GM19239 (cell line): ENCODE data around the gene CRISPLD2.
"Not testable (repeated sequence)": the region's sequence is repeated elsewhere in the genome, so short reads cannot be mapped to it uniquely, and the experiment has no call there.

Experiments
- DNase-seq: peaks from one replicate; pipeline ENCODE4 v3.0.0; 2011; ENCODE audit warnings: low spot score; ENCODE audit not compliant: insufficient read length
- FAIRE-seq: peaks from 2 replicates; lab custom pipeline; 2011; peaks lifted over from hg19 to GRCh38; lab: Jason Lieb, UNC

Gene CRISPLD2

DNA sequence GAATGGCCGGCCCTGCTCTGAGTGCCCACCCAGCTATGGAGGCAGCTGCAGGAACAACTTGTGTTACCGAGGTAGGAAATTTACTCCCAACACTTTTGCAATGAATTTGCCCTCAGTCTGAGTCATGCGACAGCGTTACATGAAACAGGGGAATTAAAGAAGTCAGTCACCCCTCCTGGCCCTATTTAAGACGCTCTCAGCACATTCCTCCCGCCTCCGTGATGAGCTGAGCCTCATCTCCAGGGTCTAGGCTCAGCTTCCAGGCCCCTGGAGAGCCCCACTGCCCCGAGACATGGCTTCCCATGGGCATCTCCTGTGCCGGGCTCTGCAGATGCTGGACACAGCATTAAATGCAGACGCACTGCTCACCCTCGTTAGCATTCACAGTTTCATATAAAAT, 35.0 kb downstream of the CRISPLD2 start:
- no peak for FAIRE-seq
- DNase-seq, result no peak

DNA sequence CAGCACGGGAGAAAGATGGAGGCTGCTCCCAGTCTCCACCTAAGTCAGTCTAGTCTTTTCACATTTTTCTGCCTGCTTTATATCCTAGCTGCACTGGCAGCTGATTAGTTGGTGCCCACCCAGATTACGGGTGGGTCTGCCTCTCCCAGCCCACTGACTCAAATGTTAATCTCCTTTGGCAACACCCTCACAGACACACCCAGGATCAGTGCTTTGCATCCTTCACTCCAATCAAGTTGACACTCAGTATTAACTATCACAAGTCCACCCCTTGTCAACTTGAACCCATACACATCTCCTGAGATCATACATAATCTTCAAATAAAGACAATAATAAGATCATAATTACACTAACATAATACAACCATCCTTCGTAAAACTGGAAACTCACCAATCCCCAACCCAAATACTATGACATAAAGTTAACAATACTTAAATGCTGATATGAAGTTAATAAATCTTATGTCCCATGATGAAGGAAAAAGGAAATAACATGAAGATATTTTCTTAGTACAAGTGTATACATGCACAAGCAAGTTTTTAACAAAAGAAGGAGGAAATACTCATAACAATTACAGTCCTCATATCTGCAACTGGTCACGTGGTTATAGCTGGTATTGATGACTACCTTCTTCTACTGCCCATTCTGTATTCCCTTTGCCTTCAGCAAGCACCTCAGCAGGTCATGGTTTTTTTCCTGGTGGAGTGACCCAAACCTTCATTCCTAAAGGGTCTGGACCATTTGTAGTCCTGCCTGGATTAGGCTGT, 35.8 kb downstream of the CRISPLD2 start:
- FAIRE-seq, DNase-seq: not testable (repeated sequence)

DNA sequence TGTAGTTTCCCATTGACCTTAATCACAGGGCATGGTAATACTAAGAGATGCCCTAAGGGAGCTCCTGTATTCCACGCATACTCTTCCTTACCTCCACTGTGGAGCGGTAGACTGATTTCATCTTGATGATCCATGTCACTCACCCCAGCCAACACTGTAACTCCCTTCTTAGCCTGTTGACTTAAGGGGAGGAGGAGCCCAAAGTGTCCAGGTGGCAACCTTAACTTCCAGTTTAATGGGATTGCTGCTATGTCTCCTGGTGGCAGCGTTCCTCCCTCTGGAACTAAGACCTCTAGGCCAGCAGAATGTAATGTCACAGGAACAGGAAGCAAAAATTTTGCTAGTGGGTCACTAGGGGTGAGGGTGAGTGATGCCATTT, 36.4 kb downstream of the CRISPLD2 start:
- not testable (repeated sequence) for FAIRE-seq, DNase-seq

DNA sequence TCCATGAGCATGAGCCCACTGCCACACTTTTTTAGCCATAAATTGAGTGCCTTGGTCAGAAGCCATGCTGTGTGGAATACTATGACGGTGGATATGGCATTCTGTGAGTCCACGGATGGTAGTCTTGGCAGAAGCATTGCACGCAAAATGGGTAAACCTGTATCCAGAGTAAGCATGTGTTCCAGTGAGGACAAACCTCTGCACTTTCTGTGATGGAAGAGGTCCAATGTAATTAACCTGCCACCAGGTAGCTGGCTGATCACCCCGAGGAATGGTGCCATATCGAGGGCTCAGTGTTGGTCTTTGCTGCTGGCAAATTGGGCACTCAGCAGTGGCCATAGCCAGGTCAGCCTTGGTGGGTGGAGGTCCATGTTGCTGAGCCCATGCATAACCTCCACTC, 37.0 kb downstream of the CRISPLD2 start:
- not testable (repeated sequence) for DNase-seq

DNA sequence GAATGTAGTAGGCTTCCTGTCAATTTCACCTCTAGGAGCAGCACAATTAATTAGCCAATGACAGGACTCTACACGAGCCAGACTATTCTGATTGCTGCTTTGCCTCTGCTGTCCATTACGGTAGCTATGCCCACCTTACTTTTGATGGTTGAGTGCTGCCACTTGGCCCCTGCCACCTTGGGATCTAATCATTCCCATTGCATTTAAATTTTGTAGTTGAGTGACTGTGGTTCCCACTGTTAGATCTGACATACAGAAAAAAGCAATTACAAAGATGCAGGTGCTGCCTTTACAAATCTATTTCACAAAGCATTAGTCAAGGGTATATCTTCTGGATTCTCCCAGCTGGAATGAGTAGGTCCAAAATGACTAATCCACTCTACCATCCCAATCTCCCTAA, 39.9 kb downstream of the CRISPLD2 start:
- DNase-seq (no peak), FAIRE-seq (no peak)

More for the DNA sequence above, 37.0 kb downstream of the CRISPLD2 start:
- FAIRE-seq, result not testable (repeated sequence)

DNA sequence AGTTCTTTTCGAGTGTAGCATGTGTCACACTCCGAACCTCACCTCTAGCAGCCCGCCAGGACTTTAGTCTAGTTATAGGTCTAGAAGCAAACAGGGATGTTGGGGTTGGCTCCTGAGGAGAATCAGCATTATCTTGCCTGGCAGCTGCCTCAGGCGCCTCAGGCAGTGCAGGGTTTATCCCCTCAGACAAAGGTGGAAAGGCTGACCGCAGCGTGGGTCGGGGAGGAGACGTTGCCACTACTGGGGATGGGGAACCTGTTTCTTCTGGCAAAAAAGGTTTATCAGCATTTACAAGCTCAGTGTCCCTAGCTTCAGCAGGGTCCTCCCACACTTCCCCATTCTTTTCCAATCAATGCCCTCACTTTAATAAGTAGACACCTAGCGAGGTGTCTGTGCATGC, 40.6 kb downstream of the CRISPLD2 start:
- FAIRE-seq (no peak), DNase-seq (no peak)

DNA sequence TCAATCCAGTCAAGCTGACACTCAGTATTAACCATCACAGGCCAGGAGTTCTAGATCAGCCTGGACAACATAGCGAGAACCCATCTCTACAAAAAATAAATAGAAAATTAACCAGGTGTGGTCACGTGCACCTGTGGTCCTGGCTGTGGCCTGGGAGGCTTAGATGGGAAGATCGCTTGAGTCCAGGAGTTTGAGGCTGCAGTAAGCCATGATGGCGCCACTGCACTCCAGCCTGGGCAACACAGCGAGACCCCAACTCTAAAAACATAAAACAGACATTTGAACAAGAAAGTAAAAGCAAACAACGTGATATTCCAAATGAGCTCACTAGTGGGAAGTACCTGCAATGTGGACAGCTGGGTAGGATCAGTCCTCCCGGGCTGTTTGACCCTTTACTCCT, 41.9 kb downstream of the CRISPLD2 start:
- FAIRE-seq (no peak), DNase-seq (no peak)

DNA sequence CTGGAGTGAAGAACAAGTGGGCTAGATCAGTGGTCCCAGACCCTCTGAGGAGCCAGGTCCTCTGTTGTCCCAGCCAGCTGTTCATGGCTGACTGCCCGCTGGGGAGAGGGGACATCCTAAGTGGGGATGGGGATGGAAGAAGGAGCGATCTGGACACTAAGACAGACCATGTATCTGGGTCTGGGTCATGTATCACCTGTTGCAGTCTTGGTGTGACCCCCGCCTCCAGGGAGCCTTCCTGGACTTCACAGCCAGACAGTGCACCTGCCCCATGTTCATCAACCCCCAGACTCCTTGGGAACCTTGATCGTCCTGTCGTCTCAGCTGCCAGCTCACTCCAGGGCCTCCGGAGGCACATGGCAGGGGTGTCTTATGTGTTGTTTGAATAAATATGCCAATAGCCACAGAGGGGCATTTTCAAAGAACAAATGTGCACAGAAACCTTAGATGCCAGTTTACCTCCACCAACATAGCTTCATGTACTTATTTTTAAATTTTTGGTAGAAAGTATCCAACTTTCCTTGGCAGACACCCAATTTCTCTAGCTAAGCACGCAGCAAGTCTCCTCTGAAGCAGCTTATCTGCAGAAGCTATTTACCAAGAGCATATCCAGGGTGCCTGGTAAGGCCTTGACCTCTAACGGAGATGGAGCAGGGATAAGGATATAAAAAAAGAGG, 43.2 kb downstream of the CRISPLD2 start:
- FAIRE-seq, result no peak
- DNase-seq, result no peak

DNA sequence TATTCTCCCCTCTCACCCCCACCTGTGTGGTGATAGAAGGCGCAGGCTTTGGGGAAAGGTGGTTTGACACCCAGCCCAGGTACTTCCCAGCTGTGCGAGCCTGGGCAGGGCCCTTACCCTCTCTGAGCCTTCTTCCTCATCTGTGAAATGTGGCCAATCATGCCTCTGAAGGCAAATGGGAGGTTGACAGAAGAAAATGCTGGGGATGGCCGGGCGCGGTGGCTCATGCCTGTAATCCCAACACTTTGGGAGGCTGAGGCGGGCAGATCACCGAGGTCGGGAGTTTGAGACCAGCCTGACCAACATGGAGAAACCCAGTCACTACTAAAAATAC, 43.7 kb downstream of the CRISPLD2 start:
- DNase-seq (no peak), FAIRE-seq (no peak)

DNA sequence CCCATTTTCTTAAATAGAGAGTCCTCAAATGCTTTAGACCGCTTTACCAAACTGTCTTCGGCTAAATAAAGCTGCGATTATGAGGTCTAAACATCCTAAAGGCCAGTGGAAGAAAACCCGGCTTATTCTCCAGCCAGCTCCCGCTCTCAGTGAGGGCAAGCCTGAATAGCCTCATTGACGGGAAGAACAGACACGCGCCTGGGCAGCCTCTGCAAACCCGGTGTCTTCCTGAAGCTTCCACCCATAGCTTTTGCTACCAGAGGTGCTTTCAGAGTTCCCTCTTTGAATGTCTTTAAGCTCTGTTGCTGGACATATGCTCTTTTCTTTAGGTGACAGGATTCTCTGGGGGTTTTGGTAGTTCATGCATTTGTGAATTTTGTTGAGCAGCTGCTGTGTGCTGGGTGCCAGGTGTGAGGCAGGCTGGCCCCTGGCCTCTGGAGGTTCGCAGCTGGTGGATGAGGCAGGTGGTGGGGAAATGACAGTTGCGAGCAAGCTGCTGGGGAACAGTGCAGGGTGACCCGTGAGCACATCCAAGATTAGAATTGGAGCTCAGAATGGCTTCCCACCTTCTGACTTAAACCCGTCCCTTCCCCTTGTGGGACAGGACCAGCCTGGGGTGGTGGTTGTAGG, 44.7 kb downstream of the CRISPLD2 start:
- FAIRE-seq, result no peak
- DNase-seq, result no peak

DNA sequence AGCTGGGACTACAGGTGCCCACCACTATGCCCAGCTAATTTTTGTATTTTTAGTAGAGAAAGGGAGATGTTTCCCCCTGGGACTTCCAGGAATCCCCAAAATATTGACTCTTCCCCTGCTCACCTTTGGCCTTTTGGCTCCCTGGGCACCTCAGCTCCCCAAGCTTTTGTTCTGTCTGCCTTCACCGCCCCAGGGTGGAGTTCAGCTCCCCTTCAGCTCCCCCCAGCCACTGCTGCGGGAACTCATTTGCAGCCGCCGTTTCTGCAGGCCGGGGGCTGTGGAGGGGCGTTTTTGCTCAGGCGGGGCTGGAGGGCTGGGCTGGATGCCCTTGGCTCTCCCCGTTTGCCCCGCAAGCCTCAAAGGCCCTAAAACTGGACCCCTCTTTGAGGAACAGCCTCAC, 47.9 kb downstream of the CRISPLD2 start:
- DNase-seq (no peak), FAIRE-seq (no peak)

DNA sequence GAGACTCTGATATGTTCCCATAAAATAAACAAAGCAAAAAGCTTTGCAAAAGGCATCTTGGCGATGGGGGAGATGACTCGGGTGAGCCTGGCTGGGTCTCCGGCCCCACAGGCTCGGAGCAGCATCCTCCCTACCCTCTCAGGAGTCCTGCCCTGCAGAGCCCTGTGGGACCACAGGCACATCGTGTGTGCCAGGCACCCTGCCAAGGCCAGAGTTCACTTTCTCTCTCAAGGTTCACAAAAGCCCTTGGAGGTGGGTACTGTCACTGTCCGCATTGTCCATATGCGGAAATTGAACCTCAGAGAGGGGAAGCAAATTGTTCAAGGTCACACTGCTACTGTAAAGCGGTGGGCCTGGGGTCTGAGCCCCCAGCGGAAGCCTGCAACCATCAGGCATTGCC, 48.5 kb downstream of the CRISPLD2 start:
- no peak for FAIRE-seq

DNA sequence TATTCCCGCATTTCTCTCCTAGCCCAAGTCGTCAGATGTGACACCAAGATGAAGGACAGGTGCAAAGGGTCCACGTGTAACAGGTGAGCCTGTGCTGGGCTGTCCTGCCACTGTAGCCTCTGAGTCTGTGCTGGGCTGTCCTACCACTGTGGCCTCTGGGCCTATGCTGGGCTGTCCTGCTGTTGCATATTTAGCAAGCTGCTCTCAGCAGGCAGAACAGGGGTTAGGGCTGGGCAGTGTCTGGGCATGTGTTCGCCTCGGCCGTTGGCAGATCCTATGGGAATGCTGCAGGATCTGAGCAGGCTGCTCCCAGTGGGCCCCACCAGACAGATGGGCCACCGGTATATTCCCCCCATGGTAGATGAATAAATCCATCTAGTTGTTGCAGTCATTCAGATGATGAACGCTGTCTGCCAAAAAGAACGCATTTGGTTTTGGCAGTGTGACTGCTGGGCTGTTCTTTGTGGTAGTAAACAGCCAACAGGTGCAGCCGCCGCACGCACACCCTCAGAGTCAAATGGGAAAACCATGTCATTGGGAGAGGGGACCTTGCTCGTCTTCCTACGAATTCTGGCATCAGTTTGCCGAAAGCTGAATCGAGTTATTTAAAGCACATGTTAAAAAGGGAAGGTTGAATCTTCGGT, 49.2 kb downstream of the CRISPLD2 start:
- FAIRE-seq (no peak), DNase-seq (no peak)

More for the DNA sequence above, 48.5 kb downstream of the CRISPLD2 start:
- no peak for DNase-seq

DNA sequence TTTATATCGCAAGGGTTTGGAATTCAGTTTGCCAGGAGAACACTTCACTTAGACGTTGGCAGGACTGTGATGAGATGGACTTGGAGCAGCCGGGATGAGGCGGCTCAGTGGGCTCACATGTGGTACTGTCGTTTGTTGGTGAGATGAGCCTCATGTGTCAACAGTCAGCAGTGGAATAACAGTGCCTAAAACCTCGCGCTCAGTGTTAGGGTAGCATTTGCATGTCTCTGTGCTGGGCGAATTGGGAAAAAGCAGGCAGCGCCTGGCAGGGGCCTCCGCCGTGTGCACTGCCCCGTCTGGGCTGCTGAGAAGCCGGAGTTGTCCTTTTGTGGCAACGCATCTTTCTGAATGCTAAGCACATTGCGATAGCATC, 49.7 kb downstream of the CRISPLD2 start:
- FAIRE-seq (no peak), DNase-seq (no peak)

DNA sequence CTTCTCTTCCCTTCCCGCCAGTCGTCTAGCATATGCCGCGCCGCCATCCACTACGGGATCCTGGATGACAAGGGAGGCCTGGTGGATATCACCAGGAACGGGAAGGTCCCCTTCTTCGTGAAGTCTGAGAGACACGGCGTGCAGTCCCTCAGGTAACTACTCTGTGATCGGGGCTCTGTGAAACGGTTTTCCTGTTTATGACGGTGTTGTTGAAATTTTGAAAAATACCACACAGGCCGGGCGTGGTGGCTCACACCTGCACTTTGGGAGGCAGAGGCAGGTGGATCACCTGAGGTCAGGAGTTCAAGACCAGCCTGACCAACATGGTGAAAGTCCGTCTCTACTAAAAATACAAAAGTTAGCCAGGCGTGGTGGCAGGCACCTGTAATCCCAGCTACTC, 53.2 kb downstream of the CRISPLD2 start:
- FAIRE-seq, DNase-seq: not testable (repeated sequence)

DNA sequence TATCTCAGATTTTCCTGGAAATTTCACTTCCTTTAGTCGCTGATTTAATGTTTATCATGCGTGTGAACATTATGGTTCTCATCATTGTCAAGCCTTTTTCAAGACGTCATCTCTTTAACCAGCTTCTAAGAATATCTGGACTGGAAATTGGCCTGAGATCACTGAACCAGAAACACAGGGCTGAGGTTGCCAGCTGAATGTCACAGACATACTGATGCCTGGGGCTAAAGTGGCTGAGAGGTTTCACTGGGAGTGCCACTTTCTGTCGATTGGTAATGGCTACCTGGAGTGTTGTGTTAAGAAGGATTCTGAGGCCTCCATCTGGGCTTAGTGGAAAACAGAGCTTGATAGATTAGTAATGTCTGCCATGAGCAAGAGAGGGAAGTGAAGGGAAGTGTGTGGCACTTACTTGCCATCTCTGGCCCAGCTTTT, 54.2 kb downstream of the CRISPLD2 start:
- DNase-seq (no peak), FAIRE-seq (no peak)

DNA sequence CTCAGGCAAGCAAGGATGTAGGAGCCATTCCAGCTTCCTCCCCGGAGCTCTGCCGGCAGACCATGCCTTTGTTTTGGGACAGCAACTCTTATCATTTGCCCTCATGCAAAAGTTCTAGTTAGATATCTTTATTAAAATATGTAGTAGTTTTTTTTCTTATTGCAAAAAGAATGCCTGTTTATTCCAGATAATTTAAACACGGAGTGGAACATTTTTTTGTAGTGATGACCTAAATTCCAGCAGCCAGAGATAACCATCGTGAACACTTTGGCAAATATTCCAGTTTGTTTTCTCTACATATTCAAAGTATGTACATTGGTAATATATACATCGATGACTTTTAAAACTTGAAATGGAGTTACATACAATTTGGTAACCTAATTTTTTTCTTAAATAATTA, 54.8 kb downstream of the CRISPLD2 start:
- DNase-seq (no peak), FAIRE-seq (no peak)

DNA sequence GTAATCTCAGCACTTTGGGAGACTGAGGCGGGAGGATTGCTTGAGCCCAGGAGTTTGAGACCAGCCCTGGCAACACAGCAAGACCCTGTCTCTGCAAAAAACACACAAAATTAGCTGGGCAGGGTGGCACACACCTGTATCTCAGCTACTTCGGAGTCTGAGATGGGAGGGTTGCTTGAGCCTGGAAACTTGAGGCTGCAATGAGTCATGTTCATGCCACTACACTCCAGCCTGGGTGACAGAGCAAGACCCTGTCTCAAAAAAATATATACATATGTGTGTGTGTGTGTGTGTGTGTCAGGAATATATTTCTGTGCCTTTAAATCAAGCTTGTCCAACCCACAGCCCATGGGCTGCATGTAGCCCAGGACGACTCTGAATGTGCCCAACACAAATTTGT, 55.2 kb downstream of the CRISPLD2 start:
- FAIRE-seq, result no peak
- no peak for DNase-seq

DNA sequence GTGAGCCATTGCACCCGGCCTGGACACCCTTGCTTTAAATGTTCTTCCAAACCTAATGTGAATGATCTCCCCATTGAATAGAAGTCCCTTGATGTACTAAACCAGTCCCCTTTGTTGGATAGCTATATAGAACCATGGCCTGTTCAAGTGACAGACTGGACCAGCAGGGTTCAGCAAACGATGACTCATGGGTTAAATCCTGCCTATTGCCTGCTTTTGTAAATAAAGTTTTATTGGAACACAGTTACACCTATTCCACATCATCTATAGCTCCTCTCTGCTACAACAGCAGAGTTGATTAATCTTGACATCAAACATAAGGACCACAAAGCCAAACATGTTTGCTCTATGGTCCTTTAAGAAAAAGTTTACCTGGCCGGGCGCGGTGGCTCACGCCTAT, 56.1 kb downstream of the CRISPLD2 start:
- FAIRE-seq (no peak), DNase-seq (no peak)

DNA sequence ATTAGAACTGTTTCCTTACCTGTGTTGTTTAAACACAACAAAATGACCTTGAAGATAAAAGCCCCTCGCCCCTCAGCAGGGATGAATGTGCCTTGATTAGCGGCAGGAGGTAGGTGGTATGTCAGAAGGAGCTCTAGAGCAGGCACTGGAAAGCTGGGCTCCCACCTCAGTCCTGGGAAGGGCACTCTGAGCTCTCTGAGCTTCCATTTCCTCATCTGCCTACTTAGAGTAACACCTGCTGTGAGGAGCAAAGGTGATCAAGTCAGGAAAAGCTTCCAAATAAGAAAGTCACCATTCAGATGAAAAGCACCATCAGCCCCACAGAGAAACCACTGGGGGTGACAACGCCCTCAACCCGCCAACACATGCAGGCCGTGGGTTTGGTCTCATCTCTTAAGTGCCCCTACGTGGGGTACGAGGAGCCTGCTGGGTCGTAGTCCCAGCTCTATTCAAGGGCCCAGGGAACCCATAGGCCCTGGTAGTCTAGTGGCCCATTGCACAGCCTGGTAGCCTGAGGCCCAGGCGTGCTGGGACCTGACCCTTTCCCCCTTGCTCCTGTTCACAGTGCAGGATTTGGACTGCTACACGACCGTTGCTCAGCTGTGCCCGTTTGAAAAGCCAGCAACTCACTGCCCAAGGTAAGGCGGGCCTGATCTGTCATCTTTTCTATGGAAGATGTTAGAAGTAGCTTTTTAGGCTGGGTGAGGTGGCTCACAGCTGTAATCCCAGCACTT, 57.3 kb downstream of the CRISPLD2 start:
- FAIRE-seq, result no peak

More for the DNA sequence above, 57.3 kb downstream of the CRISPLD2 start:
- no peak for DNase-seq
